ENCODE data around the gene YTHDF1.

The YTHDF1 gene

DNA sequence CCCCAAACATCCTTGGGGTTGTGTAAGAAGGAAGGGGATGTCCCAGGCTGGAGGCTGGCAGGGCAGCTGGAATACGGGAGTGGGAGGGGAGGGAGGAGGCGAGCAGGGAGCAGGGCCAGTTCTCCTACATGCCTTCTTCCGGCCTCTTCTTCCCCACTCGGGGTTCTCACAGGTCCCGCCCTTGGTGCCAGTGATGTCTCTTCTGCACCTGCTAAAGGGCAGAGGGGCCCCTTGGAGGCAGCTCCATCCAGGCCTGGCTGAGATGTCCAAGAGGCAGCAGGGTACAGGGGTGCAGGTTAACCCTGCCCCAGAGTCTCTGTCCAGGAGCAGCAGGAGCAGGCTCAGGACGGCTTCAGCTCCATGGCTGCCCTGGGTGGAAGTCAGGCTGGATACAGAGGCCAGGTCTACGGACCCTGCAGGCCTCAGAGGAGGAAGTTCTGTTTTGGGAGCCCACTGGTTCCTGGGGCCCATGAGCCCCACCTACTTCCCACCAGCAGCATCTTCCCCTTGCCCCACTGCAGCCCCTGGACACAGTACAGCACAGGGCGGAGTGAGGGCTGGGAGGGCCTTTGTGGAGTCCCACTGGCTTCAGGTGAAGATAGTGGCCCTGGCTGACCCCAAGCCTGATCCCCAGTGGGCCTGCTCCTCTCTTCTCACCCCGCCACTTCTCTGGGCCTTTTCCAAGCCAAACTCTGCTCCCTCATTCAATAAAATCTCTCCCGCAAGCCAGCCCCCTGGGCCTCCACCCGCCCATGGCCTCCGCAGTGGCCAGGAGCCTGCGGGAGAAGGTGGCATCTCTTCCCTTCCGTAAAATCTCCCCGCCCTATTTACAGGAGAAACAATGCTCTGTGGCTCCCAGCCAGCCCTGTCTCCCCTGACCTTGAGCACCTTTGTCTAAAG lies 60.4 kb downstream of the YTHDF1 start:
- no peak for DNase-seq (ENCODE audit: low spot score)

DNA sequence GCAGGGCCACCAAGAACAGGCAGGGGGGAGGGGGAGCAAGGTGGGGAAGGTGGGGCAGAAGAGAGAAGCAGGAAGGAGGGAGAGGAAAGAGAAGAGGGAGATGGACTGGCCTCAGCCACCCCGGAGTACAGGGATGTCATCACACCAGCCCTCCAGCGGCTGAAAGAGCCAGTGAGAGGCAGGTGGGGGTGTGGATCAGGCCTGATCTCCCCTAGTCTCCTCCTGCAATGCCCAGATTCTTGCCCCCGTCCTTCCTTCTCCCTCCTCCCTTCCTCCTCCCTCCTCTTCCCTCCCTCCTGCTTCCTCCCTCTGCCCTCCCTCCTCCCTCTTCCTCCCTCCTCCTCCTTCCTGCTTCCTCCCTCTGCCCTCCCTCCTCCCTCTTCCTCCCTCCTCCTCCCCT lies 61.5 kb downstream of the YTHDF1 start:
- DNase-seq (ENCODE audit: low spot score) = no peak

DNA sequence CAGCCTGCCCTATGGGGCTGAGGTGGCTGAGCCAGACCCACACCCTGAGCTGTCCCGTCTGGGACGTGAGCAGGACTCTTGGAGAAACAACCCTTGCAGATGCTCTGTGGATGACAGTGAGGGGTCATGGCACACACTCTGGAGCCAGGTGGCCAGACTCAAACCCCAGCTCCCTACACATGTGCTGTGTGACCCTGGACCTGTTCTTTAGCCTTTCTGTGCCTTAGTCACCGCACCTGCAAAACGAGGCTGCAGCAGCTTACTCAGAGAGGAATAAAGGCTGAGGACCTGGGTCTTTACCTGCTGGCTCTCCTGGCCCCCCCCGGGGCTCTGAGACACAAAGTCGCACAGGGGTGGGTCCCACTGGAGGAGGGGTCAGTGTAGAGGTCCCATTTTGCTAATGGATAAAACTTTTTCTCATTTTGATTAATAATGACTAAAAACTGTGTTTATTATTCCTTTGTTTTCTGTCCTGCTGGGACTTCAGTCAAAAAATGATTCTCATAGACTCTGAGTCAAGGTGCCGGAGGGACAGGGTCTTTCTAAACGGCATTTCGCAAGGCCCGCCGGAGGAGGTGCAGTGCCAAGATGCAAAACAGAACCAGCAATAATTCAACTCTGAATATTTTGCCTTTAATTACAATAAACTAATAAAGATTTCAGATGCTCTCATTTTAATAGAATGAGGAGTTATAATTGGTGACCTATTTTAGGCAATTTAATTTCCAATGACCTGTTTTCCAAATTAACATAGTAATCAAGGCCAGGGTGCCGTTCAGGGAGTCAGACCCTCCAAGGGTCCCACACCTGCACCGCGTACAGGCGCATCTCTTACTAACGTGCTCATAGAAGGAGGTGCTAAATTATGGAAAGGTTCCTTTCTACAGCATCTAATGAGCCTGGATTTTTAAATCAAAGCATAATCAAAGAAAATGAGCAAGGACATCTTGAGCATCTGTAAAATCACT lies 62.4 kb downstream of the YTHDF1 start:
- DNase-seq (ENCODE audit: low spot score) = no peak

DNA sequence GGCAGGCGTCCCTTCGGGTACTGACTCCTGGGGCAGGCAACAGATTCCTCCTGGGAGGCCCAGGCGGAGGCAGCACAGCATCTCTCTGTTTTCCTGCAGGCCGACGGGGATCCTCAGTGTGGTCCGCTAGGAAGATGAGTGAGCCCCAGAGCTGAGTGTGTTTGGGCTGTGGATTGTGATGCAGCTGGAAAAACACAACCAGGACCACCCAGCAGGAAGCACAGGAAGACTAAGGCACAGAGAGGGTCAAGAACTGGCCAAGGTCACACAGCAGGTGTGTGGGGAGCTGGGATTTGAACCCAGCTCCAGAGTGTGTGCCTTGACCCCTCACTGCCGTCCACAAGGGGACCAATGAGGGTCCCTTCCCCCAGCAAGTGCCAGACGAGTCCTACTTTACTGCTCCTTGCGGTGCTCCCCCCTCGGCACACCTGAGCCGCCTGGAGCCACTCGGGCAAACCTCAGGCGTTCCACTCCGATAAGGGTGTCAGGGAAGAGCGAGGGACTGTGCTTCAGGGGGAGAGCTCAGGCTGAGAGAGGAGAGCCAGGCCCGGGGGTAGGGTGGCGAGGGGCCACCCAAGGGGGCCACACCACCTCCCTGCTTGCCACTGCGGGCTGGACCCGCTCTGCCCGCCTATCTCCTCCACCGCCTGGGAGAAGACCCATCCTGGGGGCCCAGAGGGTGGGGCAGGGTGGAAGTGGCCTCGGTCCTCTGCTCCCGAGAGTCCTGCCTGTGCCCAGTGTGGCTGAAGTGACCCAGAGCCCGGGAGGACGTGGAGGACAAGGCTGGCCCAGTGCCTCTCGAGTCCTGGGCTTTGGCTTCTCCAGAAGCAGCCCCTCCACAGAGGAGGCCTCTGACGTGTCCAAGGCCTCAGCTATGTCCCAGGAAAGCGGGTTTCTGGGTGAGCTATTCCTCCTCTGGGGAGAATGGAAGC lies 63.3 kb downstream of the YTHDF1 start:
- no peak for DNase-seq (ENCODE audit: low spot score)

DNA sequence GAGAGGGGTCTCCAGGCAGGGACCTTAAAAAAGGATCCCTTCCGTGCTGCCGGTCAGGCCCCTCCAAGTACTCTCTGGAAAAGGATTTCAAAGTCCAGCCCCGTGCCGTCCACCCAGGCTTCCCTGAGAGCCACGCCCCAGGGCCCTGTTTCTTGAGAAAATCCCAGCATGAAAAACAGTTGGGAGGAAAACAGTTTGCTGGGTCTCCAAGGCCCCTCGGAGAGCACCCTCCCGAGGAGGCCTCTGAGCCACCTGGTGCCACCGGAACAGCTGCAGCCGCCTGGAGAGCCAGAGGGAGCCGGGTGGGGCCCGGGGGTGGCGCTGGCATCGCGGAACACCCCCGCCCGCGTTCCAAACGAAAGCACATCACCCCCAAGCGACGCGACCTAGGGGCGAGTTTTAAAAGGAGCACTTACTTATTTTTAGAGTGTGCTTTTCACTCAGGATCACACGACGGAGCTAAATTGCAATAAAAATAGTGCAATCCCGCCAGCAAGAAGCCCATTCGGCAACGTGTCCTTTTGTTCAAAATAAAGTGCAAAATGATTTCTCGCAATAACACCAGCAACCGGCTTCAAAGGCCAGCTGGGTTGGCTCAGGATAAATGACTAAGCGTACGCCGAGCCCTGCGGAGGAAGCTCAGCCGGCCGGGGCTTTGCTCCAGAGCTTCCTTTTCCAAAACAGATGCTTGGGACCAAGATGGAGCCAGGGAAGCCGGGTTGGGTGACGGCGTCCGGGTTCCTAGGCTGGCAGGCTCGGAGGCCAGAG lies 64.2 kb downstream of the YTHDF1 start:
- DNase-seq (ENCODE audit: low spot score) = no peak

DNA sequence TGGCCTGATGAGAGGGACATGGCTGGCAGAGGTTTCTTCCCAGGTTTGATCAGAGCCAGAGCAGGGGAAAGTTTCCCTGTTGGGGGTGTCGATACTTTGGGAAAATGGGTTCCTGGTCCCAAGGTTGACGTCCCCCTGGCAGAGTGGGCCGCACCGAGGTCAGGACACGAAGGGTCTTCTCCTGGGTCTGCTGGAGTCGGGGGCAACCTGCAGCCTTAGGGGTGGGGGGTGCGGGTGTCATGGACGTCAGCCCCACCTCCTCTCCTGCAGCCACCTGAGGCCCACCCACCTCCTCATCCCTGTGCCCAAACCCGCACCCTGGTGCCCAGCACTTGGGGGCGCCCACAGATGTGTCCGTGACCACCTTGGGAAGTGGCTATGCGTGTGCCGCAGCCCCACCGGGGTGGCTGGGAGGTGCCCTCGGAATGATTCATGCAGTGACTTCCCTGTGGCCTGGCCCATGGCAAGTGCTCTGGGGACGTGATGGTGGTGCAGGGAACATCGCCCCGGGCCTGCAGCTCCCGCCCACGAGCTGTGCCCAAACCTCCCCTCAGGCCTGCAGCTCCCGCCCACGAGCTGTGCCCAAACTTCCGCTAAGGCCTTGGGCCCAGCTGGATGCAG lies 64.9 kb downstream of the YTHDF1 start:
- DNase-seq (ENCODE audit: low spot score) = no peak

DNA sequence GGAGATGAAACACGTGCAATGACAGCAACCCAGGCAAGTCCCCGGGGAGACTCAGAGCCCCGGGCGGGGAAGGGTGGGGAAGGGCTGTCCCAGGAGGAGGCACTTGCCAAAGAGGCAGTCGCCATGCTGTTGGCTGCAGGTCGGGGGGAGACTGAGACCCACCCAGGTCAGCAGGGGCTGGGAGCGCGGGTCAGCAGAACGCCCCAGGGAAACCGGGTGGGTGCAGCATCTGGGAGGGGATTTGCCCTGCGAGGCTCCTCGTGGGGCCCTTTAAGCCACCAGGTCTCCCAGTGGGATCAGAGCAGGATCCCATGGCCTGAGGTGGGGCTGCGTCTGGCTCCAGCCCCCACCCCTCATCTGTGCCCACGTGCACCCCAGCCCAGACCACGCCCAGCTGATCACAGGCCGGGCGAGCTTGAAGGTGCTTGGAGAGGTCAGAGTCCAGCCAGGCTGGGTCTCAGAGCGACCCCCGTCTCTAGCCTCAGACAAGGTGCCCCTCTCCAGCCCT lies 65.5 kb downstream of the YTHDF1 start:
- DNase-seq (ENCODE audit: low spot score) = no peak

DNA sequence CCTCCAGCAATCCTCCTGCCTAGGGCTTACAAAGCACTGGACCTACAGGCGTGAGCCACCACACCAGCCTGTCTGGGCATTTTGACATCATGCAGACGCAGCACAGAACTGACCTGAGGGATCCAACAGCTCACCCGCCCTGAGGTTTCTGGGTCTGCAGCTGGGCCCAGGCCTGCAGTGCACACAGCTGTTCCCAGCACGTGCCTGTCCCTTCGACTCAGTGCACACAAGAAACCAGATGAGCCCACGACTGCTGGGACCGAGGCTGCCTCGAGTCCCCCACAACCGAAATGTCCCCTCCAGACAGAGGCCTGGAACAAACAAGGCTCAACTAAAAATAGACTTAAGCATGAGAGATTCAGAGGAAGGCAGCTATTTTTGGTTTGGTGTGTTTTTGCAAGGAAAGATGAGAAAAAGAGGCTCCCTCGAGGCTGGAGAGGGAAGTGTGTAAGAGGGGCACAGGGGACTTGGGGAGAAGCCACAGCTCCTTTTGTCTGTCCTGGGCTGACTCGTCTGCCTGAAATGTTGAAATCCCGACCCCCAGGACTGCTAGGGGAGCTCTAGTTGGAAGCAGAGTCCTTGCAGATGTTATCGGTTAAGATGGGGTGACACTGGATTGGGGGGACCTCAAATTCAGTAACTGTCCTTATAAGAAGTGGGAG lies 66.3 kb downstream of the YTHDF1 start:
- DNase-seq (ENCODE audit: low spot score) = no peak

DNA sequence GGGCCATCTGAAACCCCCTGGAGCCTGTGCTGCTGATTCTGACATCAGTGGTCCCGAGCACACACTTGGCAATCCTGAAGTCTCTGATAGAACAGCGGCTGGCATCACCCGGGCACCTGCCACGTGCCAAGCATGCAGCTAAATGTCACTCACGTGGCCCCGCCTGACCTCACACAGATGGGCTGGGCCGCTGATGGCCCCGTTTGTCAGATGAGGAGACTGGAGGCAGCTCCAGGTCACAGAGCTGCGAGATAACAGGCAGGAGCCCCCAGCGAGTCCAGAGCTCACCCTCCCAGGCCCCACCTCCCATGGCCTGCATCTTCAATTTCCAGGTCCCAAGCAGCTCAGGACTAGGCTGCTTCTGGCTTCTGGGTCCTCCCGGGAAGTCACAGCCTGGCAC lies 67.2 kb downstream of the YTHDF1 start:
- DNase-seq (ENCODE audit: low spot score) = no peak

DNA sequence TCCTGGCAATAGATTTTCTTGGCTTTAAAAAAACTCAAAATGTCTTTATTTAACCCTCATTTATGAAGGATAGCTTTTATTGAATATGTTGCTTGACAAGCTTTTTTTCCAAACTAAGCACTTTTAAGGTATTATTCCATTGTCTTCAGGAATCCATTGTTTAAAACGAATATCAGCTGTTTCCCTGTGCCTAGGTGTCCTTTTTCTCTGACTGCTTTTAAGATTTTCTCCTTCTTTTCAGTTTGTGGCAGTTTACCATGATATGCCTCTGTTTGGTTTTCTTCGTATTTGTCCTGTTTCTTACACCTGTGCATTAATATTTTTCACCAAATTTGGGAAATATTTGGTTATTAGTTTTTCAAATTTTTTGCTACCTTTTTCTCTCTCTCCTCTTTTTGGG lies 68.4 kb downstream of the YTHDF1 start:
- DNase-seq (ENCODE audit: low spot score) = no peak
